VCaP (cell line): ENCODE data around the gene PLSCR5.

Experiments used
- H3K27ac ChIP-seq: fragments of 450-650 bp; 2 replicates; pipeline ENCODE4 v1.5.1; 2017
- CTCF ChIP-seq: fragments of 450-650 bp; conservative IDR thresholded peaks from 2 replicates; pipeline ENCODE4 v1.5.1; 2017; ENCODE audit warnings: mild to moderate bottlenecking, moderate library complexity

Gene PLSCR5

GRCh38 chr3:146554151-146554760, 50.9 kb downstream of the PLSCR5 start:
- no peak overlapping the region for H3K27ac ChIP-seq
- no peak for TF ChIP-seq CTCF

GRCh38 chr3:146550743-146551510, 54.2 kb downstream of the PLSCR5 start:
- TF ChIP-seq CTCF = no peak
- no peak overlapping the region for H3K27ac ChIP-seq

GRCh38 chr3:146550070-146550615, 55.0 kb downstream of the PLSCR5 start:
- H3K27ac ChIP-seq = no peak overlapping the region

GRCh38 chr3:146547235-146547835, 57.8 kb downstream of the PLSCR5 start:
- TF ChIP-seq CTCF = no peak
- no peak overlapping the region for H3K27ac ChIP-seq

More at GRCh38 chr3:146550070-146550615, 55.0 kb downstream of the PLSCR5 start:
- no peak for TF ChIP-seq CTCF

- no peak overlapping the region for H3K27ac ChIP-seq
- no peak for TF ChIP-seq CTCF
Measured at GRCh38 chr3:146546366-146546965, 58.7 kb downstream of the PLSCR5 start.

GRCh38 chr3:146544929-146545528, 60.1 kb downstream of the PLSCR5 start:
- TF ChIP-seq CTCF = no peak
- peak overlapping the region; percentile 44; the same call in 1 of the 2 replicates for H3K27ac ChIP-seq
